CD4-positive, alpha-beta memory T cell (primary cell): ENCODE data around the gene ASPRV1. TPM values are rescaled to one million over a fixed set of nuclear protein-coding genes. Genes with fewer than 3 reads are reported as not detected.

Experiments
- CTCF ChIA-PET: fragments of 350-600 bp; sonication (Branson Sonifier 250); formaldehyde crosslinking; loops from one replicate; lab custom pipeline; 2021; ENCODE audit warnings: inconsistent platforms; ENCODE audit not compliant: partially characterized antibody; lab: Charles Lee
- POLR2A ChIA-PET: fragments of 350-600 bp; sonication (Branson Sonifier 250); formaldehyde crosslinking; loops from one replicate; lab custom pipeline; 2021; ENCODE audit not compliant: partially characterized antibody; lab: Charles Lee
- DNase-seq, 5 donors: peaks; one replicate each; pipeline versions ENCODE4 v3.0.0 to v3.0.0-alpha.2; 2020 to 2022; ENCODE audit warnings: mixed read lengths in 1 of 5
- H3K27ac ChIP-seq: one replicate; pipeline ENCODE4 v1.7.0; 2013; ENCODE audit warnings: low read depth, low read length
- H3K27me3 ChIP-seq: 2 replicates; pipeline ENCODE4 v1.7.0; 2013; ENCODE audit warnings: mild to moderate bottlenecking, low read length, moderate library complexity; ENCODE audit not compliant: insufficient read depth
- H3K36me3 ChIP-seq: 2 replicates; pipeline ENCODE4 v1.7.0; 2013; ENCODE audit warnings: mild to moderate bottlenecking, low read length, moderate library complexity; ENCODE audit not compliant: insufficient read depth
- H3K4me1 ChIP-seq: 2 replicates; pipeline ENCODE4 v1.7.0; 2013; ENCODE audit warnings: mild to moderate bottlenecking, low read length, moderate library complexity; ENCODE audit not compliant: insufficient read depth
- H3K4me3 ChIP-seq, 2 donors: one replicate each; pipeline ENCODE4 v1.7.0; 2013; ENCODE audit warnings: low read length in 2 of 2, mild to moderate bottlenecking in 1 of 2
- H3K9me3 ChIP-seq, 2 donors: one replicate each; pipeline ENCODE4 v1.7.0; 2013; ENCODE audit warnings: low read length in 2 of 2, control low read depth in 1 of 2; ENCODE audit not compliant: control insufficient read depth in 1 of 2
- H3K27ac Mint-ChIP-seq, 7 donors: one replicate each; pipeline ENCODE4 v1.8.0; 2020 to 2021; ENCODE audit warnings: mixed read lengths in 7 of 7, mild to moderate bottlenecking in 6 of 7, inconsistent platforms in 3 of 7, moderate library complexity in 3 of 7
- H3K27me3 Mint-ChIP-seq, 2 donors: one replicate each; pipeline ENCODE4 v1.8.0; 2020 to 2021; ENCODE audit warnings: mixed read lengths in 2 of 2
- H3K36me3 Mint-ChIP-seq, 2 donors: one replicate each; pipeline ENCODE4 v1.8.0; 2020 to 2021; ENCODE audit warnings: mixed read lengths in 2 of 2, inconsistent platforms in 1 of 2, mild to moderate bottlenecking in 1 of 2
- H3K4me1 Mint-ChIP-seq, 4 donors: one replicate each; pipeline ENCODE4 v1.8.0; 2020 to 2021; ENCODE audit warnings: mixed read lengths in 4 of 4, mild to moderate bottlenecking in 1 of 4
- H3K4me3 Mint-ChIP-seq, 8 donors: one replicate each; pipeline ENCODE4 v1.8.0; 2020 to 2021; ENCODE audit warnings: mixed read lengths in 8 of 8, mild to moderate bottlenecking in 7 of 8, moderate library complexity in 6 of 8, inconsistent platforms in 3 of 8
- H3K9me3 Mint-ChIP-seq, 8 donors: one replicate each; pipeline ENCODE4 v1.8.0; 2020 to 2021; ENCODE audit warnings: mixed read lengths in 8 of 8, mild to moderate bottlenecking in 5 of 8, inconsistent platforms in 3 of 8, moderate library complexity in 1 of 8
- intact Hi-C: fragments of 100-400 bp; cut with micrococcal nuclease; formaldehyde crosslinking; loops from one replicate; pipeline ENCODE4 v1.15.1; 2023
- polyA plus RNA-seq, 2 donors: library from polyadenylated mRNA; unstranded; fragments of 300-500 nt; fragmentation: Illumina TruSeq; gene quantifications; one replicate each; pipeline ENCODE4 v1.2.3, GENCODE V29; 2021
- total RNA-seq, 2 experiments: library from RNA; stranded (reverse); gene quantifications; one replicate each; pipeline ENCODE4 v1.2.3, GENCODE V29; 2021

ASPRV1 gene
- total and polyA plus RNA-seq, 4 experiments from 2014 or later = 1.1 to 2.3 (median 1.6) TPM

- ChIA-PET POLR2A (no interaction called here), CTCF (no interaction called here)
- no peak for DNase-seq
- Histone ChIP-seq H3K27me3 (no peaks in the 10 kb centered on the region), H3K9me3 (no peaks in the 10 kb centered on the region), H3K27ac (no peak overlapping the region), H3K36me3 (peaks cover 8% of the 10 kb centered on the region), H3K4me1 (no peaks in the 10 kb centered on the region), H3K4me3 (no peak overlapping the region)
- Mint-ChIP-seq H3K9me3 (no peaks in the 10 kb centered on the region), H3K36me3 (peaks cover 15 to 19% of the 10 kb centered on the region in 2 donors), H3K4me1 (peaks cover 0 to 7% (median 3%) of the 10 kb centered on the region in 4 donors), H3K27ac (peak overlapping the region in 1 of 7 donors; percentile 14), H3K27me3 (no peaks in the 10 kb centered on the region), H3K4me3 (no peak overlapping the region)
- intact Hi-C loops = no loop called here
These were observed 34.1 kb upstream of the ASPRV1 start for GRCh38 chr2:69995511-69995910.

- no peak for DNase-seq
- no peak overlapping the region for H3K4me3 ChIP-seq
- no peaks in the 10 kb centered on the region for H3K27me3 Mint-ChIP-seq
- H3K4me3 Mint-ChIP-seq = no peak overlapping the region
- H3K4me1 Mint-ChIP-seq = peaks cover 0 to 7% (median 3%) of the 10 kb centered on the region in 4 donors
- no peak overlapping the region for H3K27ac Mint-ChIP-seq
- H3K27ac ChIP-seq = no peak overlapping the region
- H3K4me1 ChIP-seq = no peaks in the 10 kb centered on the region
- H3K9me3 Mint-ChIP-seq = no peaks in the 10 kb centered on the region
- H3K27me3 ChIP-seq = no peaks in the 10 kb centered on the region
- peaks cover 8% of the 10 kb centered on the region for H3K36me3 ChIP-seq
- ChIA-PET POLR2A (no interaction called here), CTCF (no interaction called here)
- peaks cover 15 to 19% of the 10 kb centered on the region in 2 donors for H3K36me3 Mint-ChIP-seq
- intact Hi-C loops = no loop called here
- no peaks in the 10 kb centered on the region for H3K9me3 ChIP-seq
These were observed 32.7 kb upstream of the ASPRV1 start for GRCh38 chr2:69994166-69994565.

- Mint-ChIP-seq H3K4me1 (peaks cover 0 to 7% (median 3%) of the 10 kb centered on the region in 4 donors), H3K4me3 (no peak overlapping the region), H3K36me3 (peaks cover 15 to 19% of the 10 kb centered on the region in 2 donors), H3K27me3 (no peaks in the 10 kb centered on the region), H3K9me3 (no peaks in the 10 kb centered on the region), H3K27ac (peak overlapping the region in 2 of 7 donors; percentile 18 to 70)
- H3K4me1 ChIP-seq = no peaks in the 10 kb centered on the region
- H3K9me3 ChIP-seq = no peaks in the 10 kb centered on the region
- peaks cover 8% of the 10 kb centered on the region for H3K36me3 ChIP-seq
- H3K4me3 ChIP-seq = no peak overlapping the region
- H3K27ac ChIP-seq = no peak overlapping the region
- no peak for DNase-seq
- CTCF ChIA-PET = no interaction called here
- H3K27me3 ChIP-seq = no peaks in the 10 kb centered on the region
- POLR2A ChIA-PET = no interaction called here
- intact Hi-C loops = no loop called here
These were observed 32.3 kb upstream of the ASPRV1 start for GRCh38 chr2:69993708-69994107.

GRCh38 chr2:69993048-69993565 is 31.7 kb upstream of the ASPRV1 start:
- Histone ChIP-seq H3K9me3 (no peaks in the 10 kb centered on the region), H3K27ac (no peak overlapping the region), H3K4me3 (no peak overlapping the region), H3K4me1 (no peaks in the 10 kb centered on the region), H3K27me3 (no peaks in the 10 kb centered on the region), H3K36me3 (peaks cover 8% of the 10 kb centered on the region)
- no peak overlapping the region for H3K27ac Mint-ChIP-seq
- peaks cover 0 to 7% (median 4%) of the 10 kb centered on the region in 4 donors for H3K4me1 Mint-ChIP-seq
- H3K27me3 Mint-ChIP-seq = no peaks in the 10 kb centered on the region
- POLR2A ChIA-PET = no interaction called here
- no peak for DNase-seq
- intact Hi-C loops = no loop called here
- no peak overlapping the region for H3K4me3 Mint-ChIP-seq
- H3K9me3 Mint-ChIP-seq = no peaks in the 10 kb centered on the region
- peaks cover 15 to 19% of the 10 kb centered on the region in 2 donors for H3K36me3 Mint-ChIP-seq
- CTCF ChIA-PET = no interaction called here

- no peaks in the 10 kb centered on the region for H3K27me3 Mint-ChIP-seq
- Histone ChIP-seq H3K27me3 (no peaks in the 10 kb centered on the region), H3K4me3 (no peak overlapping the region), H3K9me3 (no peaks in the 10 kb centered on the region), H3K27ac (no peak overlapping the region), H3K4me1 (no peaks in the 10 kb centered on the region), H3K36me3 (peaks cover 8% of the 10 kb centered on the region)
- ChIA-PET POLR2A (no interaction called here), CTCF (no interaction called here)
- intact Hi-C loops = no loop called here
- H3K27ac Mint-ChIP-seq = no peak overlapping the region
- DNase-seq = no peak
- H3K4me3 Mint-ChIP-seq = no peak overlapping the region
- peaks cover 15 to 19% of the 10 kb centered on the region in 2 donors for H3K36me3 Mint-ChIP-seq
- H3K9me3 Mint-ChIP-seq = no peaks in the 10 kb centered on the region
- H3K4me1 Mint-ChIP-seq = peaks cover 0 to 5% (median 3%) of the 10 kb centered on the region in 4 donors
These were observed 31.0 kb upstream of the ASPRV1 start for GRCh38 chr2:69992310-69993047.

GRCh38 chr2:69989441-69990105 is 28.1 kb upstream of the ASPRV1 start:
- H3K27me3 ChIP-seq = no peaks in the 10 kb centered on the region
- peaks cover 9% of the 10 kb centered on the region in 2 donors for H3K36me3 Mint-ChIP-seq
- DNase-seq = no peak

GRCh38 chr2:69989009-69989408 is 27.6 kb upstream of the ASPRV1 start:
- no peak for DNase-seq
- Mint-ChIP-seq H3K4me1 (peaks cover 0 to 2% (median 0%) of the 10 kb centered on the region in 4 donors), H3K9me3 (peaks cover 0 to 2% (median 0%) of the 10 kb centered on the region in 8 donors), H3K27ac (peak overlapping the region in 2 of 7 donors; percentile 41 to 53), H3K4me3 (no peak overlapping the region), H3K27me3 (no peaks in the 10 kb centered on the region), H3K36me3 (peaks cover 5% of the 10 kb centered on the region in 2 donors)
- CTCF ChIA-PET = no interaction called here
- H3K27ac ChIP-seq = no peak overlapping the region
- no peaks in the 10 kb centered on the region for H3K27me3 ChIP-seq
- POLR2A ChIA-PET = no interaction called here
- H3K36me3 ChIP-seq = peaks cover 4% of the 10 kb centered on the region
- H3K9me3 ChIP-seq = no peaks in the 10 kb centered on the region
- no peaks in the 10 kb centered on the region for H3K4me1 ChIP-seq
- intact Hi-C loops = no loop called here
- no peak overlapping the region for H3K4me3 ChIP-seq

More at GRCh38 chr2:69989441-69990105, 28.1 kb upstream of the ASPRV1 start:
- no peaks in the 10 kb centered on the region for H3K27me3 Mint-ChIP-seq
- no peak overlapping the region for H3K4me3 Mint-ChIP-seq
- Histone ChIP-seq H3K4me1 (no peaks in the 10 kb centered on the region), H3K27ac (no peak overlapping the region), H3K36me3 (peaks cover 8% of the 10 kb centered on the region), H3K9me3 (no peaks in the 10 kb centered on the region), H3K4me3 (no peak overlapping the region)
- H3K27ac Mint-ChIP-seq = peak overlapping the region in 1 of 7 donors; percentile 53
- intact Hi-C loops = no loop called here
- H3K4me1 Mint-ChIP-seq = peaks cover 0 to 2% (median under 1%) of the 10 kb centered on the region in 4 donors
- peaks cover 0 to 2% (median 0%) of the 10 kb centered on the region in 8 donors for H3K9me3 Mint-ChIP-seq
- CTCF ChIA-PET = no interaction called here
- POLR2A ChIA-PET = no interaction called here
